Aorta (tissue), 5 donors: ENCODE results near the gene NXPE3. TPM values are rescaled to one million over a fixed set of nuclear protein-coding genes. Genes with fewer than 3 reads are reported as not detected.
A peak's percentile ranks its signal among the peaks of the same experiment; 100 is the strongest.

Source experiments
- ATAC-seq: fragments of 200-7000 bp; cut with Tn5 transposase; one replicate; pipeline ENCODE4 v1.9.1; 2022; ENCODE audit warnings: moderate library complexity; ENCODE audit not compliant: low FRiP score
- DNase-seq, 2 donors: peaks; one replicate each; pipeline ENCODE4 v3.0.0-alpha.2; 2020
- H3K27ac ChIP-seq, 2 donors: one replicate each; pipeline ENCODE4 v1.5.1; 2013; ENCODE audit warnings: low read length in 2 of 2, mild to moderate bottlenecking in 2 of 2, moderate library complexity in 2 of 2, control low read depth in 1 of 2, inconsistent platforms in 1 of 2, low read depth in 1 of 2
- H3K27me3 ChIP-seq, 2 donors: one replicate each; pipeline ENCODE4 v1.6.1; 2013; ENCODE audit warnings: control low read depth in 1 of 2, low read length in 1 of 2, mild to moderate bottlenecking in 1 of 2, moderate library complexity in 1 of 2; ENCODE audit not compliant: insufficient read depth in 2 of 2, control insufficient read depth in 1 of 2
- H3K36me3 ChIP-seq, 2 donors: one replicate each; pipeline ENCODE4 v1.6.1; 2013; ENCODE audit warnings: control low read depth in 1 of 2, low read length in 1 of 2, mild to moderate bottlenecking in 1 of 2; ENCODE audit not compliant: insufficient read depth in 2 of 2, control insufficient read depth in 1 of 2
- H3K4me1 ChIP-seq, 2 donors: one replicate each; pipeline ENCODE4 v1.6.1; 2013; ENCODE audit warnings: low read length in 2 of 2, control low read depth in 1 of 2, mild to moderate bottlenecking in 1 of 2, moderate library complexity in 1 of 2; ENCODE audit not compliant: insufficient read depth in 2 of 2, control insufficient read depth in 1 of 2
- H3K4me3 ChIP-seq, 2 donors: one replicate each; pipeline ENCODE4 v1.5.1; 2013; ENCODE audit warnings: low read length in 2 of 2, control low read depth in 1 of 2, mild to moderate bottlenecking in 1 of 2
- H3K9me3 ChIP-seq: one replicate; pipeline ENCODE4 v1.6.1; 2013; ENCODE audit warnings: mild to moderate bottlenecking, low read length; ENCODE audit not compliant: control insufficient read depth
- WGBS, 2 donors: extraction: QIAGEN DNeasy Blood & Tissue Kit; methylation state at CpG; one replicate each; pipeline ENCODE4 v1.1.7; 2013; 5-methylcytosine and 5-hydroxymethylcytosine counted together
- intact Hi-C, 2 donors: fragments of 100-400 bp; cut with DNase I; formaldehyde crosslinking; loops; one replicate each; pipeline versions ENCODE4 v1.14.2 to v1.15.0; 2022
- polyA plus RNA-seq, 2 donors: library from polyadenylated mRNA; stranded (reverse); fragments of 200-250 nt; gene quantifications; one replicate each; pipeline ENCODE4 v1.2.3, GENCODE V29; 2013
- total RNA-seq, 2 donors: library from RNA; stranded (reverse); fragmentation: NEBNext Ultra II Directional; extraction: Animal tissue kit (Norgen Biotek cat#: 25700); gene quantifications; one replicate each; pipeline ENCODE4 v1.2.1, GENCODE V29; 2021
- donor health status: healthy with polysubstance abuse.
- donor health status: Bipolar disorder and iron deficiency.
- donor health status: DM: no; HTN: no; CAD: no.
- donor health status: DM: no; HTN: no; CAD: no.
- donor health status: DM: yes; HTN: yes; CAD: no.

The NXPE3 gene
- total and polyA plus RNA-seq, 4 donors, result 6.4 to 27.2 (median 18.1) TPM

DNA sequence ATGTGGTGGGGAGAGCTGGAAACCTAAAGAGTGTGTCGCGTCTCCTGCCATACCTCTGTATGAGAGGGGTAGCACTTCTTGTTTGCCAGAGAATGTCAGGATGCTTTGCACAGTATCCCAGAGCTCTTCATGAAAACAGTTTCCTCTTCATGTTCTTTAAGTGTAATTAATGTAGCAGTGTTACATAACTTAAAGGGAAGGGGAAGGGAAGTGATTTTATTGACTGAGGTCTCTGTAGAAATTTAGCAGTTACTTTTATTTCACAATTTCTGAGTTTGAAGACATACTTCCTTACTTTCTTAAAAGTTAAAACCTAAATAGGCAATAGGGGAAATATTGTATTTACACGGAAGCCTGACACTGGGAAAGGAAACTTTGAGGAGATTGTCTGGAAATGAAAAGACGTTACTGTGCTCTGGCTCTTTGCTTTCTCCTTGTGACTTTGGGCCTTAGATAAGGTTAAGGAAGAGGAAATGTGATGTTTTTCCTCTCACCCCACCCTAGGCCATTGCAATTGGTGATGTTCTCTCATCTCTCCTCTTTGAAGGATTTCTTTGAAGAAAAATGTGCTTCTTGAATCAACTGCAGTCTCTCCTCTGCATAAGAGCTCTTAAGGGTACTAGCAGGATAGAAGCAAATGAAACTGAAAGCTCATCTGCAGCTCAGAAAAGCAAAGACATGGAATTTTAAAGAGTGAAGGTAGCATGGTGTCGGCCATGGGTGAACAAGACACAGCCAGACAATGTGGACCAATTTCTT, 6.0 kb downstream of the NXPE3 start:
- intact Hi-C loops, result loop anchor here in 1 of 2 donors (5.0 kb wide), 1 partner anchor 632 kb away; no protein-coding TSS in a partner anchor
- Histone ChIP-seq H3K9me3 (no peaks in the 10 kb centered on the region), H3K4me1 (peaks cover 0 to 4% of the 10 kb centered on the region in 2 donors), H3K27me3 (no peaks in the 10 kb centered on the region), H3K4me3 (no peak overlapping the region), H3K36me3 (peaks cover 13 to 21% of the 10 kb centered on the region in 2 donors), H3K27ac (no peak overlapping the region)
- ATAC-seq (no peak), DNase-seq (no peak)
- 90 to 92% methylated on average over 5 of the region's 5 CpGs for WGBS, 2 donors

DNA sequence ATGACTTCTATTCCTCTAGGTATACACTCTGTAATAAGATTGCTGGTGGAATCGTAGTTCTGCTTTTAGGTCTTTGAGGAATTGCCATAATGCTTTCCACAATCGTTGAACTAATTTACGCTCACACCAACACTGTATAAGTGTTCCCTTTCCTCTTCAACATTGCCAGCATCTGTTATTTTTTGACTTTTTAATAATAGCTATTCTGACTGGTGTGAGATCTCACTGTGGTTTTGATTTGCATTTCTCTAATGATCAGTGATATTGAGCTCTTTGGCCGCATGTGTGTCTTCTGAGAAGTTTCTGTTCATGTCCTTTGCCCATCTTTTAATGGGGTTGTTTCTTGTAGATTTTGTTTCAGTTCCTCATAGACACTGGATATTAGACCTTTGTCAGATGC, 12.8 kb downstream of the NXPE3 start:
- DNase-seq (no peak), ATAC-seq (no peak)
- Histone ChIP-seq H3K9me3 (no peaks in the 10 kb centered on the region), H3K4me3 (no peak overlapping the region), H3K4me1 (no peaks in the 10 kb centered on the region), H3K27me3 (no peaks in the 10 kb centered on the region), H3K36me3 (peaks cover 3% of the 10 kb centered on the region in 2 donors), H3K27ac (no peak overlapping the region)
- 94% methylated on average over 4 of the region's 4 CpGs for WGBS, 2 donors
- intact Hi-C loops, result no loop called here

DNA sequence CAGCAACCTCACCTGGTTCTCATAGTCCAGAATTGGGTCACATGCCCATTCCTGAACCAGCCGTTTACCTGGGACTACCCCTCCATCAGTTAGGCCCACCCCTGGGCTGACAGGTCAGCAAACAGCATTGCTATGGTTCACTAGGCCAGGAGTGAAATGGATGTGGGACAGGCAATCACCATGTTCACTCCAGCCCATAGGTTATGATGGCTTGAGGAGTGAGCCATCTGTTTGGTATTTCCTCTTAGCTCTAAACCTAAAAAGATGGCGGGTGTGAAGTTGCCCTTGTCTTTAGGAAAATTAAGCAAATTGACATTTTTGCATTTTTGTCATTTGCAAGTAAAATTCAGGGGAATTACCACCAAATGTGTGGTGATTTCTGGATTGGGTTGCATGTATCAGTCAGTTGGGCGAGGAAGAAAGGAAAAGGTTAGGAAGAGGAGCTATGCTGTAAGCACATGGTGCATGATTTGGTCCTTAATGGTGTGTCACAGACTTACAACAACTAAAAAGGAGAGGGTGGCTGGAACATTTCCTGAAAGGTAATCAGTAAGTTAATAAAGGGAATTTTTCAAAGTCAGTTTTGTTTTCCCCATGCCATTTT, 17.2 kb downstream of the NXPE3 start:
- Histone ChIP-seq H3K27me3 (no peaks in the 10 kb centered on the region), H3K36me3 (peaks cover 0 to 3% of the 10 kb centered on the region in 2 donors), H3K4me3 (no peak overlapping the region), H3K9me3 (no peaks in the 10 kb centered on the region), H3K27ac (no peak overlapping the region), H3K4me1 (no peaks in the 10 kb centered on the region)
- DNase-seq (no peak), ATAC-seq (no peak)
- intact Hi-C loops, result no loop called here
- WGBS, 2 donors, result 94% methylated on average over 3 of the region's 3 CpGs

DNA sequence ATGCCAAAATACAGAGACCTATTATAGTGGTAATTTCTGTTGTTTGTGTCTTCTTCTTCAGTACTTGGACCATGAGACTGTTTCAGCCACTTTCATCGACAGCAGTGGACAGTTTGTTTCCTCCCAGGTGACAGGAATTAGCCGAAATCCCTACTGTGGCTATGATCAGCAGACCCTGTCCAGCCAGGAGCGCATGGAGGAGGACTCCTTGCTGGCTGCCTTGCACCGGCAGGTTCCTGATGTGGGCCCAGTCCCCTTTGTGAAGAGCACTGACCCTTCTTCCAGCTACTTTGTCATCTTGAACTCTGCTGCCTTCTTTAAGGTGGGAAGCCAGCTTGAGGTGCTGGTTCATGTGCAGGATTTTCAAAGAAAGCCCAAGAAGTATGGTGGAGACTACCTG, 22.2 kb downstream of the NXPE3 start:
- 82 to 87% methylated on average over 4 of the region's 4 CpGs for WGBS, 2 donors
- Histone ChIP-seq H3K27me3 (no peaks in the 10 kb centered on the region), H3K4me1 (no peaks in the 10 kb centered on the region), H3K4me3 (no peak overlapping the region), H3K27ac (no peak overlapping the region), H3K9me3 (no peaks in the 10 kb centered on the region), H3K36me3 (no peaks in the 10 kb centered on the region)
- intact Hi-C loops, result no loop called here
- no peak for ATAC-seq
- DNase-seq, result no peak

DNA sequence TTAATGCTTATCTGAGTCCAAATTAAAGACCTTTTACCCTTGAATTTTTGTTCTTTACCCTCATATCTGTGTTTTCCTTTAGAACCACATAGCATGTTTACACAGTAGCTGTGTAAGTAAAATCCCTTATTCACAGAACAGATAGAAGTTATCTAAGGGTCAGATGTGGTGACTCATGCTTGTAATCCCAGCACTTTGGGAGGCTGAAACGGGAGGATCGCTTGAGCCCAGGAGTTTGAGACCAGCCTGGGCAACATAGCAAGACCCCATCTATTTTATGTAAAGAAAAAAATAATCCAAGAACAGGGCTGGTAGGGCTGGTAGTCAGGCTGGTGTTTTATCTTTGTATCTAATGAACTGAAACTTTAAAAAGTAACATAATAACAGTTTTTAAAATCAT, 23.2 kb downstream of the NXPE3 start:
- Histone ChIP-seq H3K9me3 (no peaks in the 10 kb centered on the region), H3K27me3 (no peaks in the 10 kb centered on the region), H3K36me3 (no peaks in the 10 kb centered on the region), H3K4me3 (no peak overlapping the region), H3K27ac (no peak overlapping the region), H3K4me1 (no peaks in the 10 kb centered on the region)
- no peak for DNase-seq
- WGBS, 2 donors, result 88 to 89% methylated on average over 2 of the region's 2 CpGs
- intact Hi-C loops, result loop anchor here in 1 of 2 donors (2.0 kb wide), 1 partner anchor 423 kb away; no protein-coding TSS in a partner anchor
- no peak for ATAC-seq

- Histone ChIP-seq H3K27ac (no peak overlapping the region), H3K9me3 (no peaks in the 10 kb centered on the region), H3K4me1 (no peaks in the 10 kb centered on the region), H3K36me3 (no peaks in the 10 kb centered on the region), H3K27me3 (no peaks in the 10 kb centered on the region), H3K4me3 (no peak overlapping the region)
- WGBS, 2 donors, result 77% methylated on average over 9 of the region's 9 CpGs
- intact Hi-C loops, result loop anchor here in 1 of 2 donors (2.0 kb wide), 1 partner anchor 422 kb away; no protein-coding TSS in a partner anchor
- no peak for DNase-seq
- peak; percentile 93 for ATAC-seq
Observed at GRCh38 chr3:101803173-101803782, 24.3 kb downstream of the NXPE3 start.

DNA sequence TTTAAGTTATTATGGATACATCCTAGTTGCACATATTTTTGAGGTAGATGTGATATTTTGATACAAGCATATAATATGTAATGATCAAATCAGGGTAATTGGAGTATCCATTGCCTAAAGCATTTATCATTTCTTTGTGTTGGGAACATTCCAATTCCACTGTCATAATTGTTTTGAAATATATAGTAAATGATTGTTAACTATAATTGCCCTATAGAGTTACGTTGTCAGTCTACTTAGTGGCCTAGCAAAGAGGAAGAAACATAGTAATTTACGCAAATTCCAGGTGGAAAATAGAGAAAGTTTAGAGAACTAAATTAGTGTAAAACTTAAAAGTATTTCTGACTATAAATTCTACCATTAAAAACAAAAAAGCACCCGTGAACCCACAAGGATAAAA, 24.9 kb downstream of the NXPE3 start:
- Histone ChIP-seq H3K27me3 (no peaks in the 10 kb centered on the region), H3K4me3 (no peak overlapping the region), H3K4me1 (no peaks in the 10 kb centered on the region), H3K36me3 (no peaks in the 10 kb centered on the region), H3K9me3 (no peaks in the 10 kb centered on the region), H3K27ac (no peak overlapping the region)
- ATAC-seq, result no peak
- DNase-seq, result no peak
- intact Hi-C loops, result loop anchor here in 1 of 2 donors (2.0 kb wide), 1 partner anchor 421 kb away; no protein-coding TSS in a partner anchor
- 84 to 91% methylated on average over 3 of the region's 3 CpGs for WGBS, 2 donors

GRCh38 chr3:101806491-101806890, 27.5 kb downstream of the NXPE3 start:
- intact Hi-C loops, result loop anchor here in 1 of 2 donors (5.0 kb wide), 1 partner anchor 726 kb away; no protein-coding TSS in a partner anchor
- H3K27ac ChIP-seq, result no peak overlapping the region
- H3K9me3 ChIP-seq, result no peaks in the 10 kb centered on the region
- DNase-seq (no peak), ATAC-seq (no peak)
- H3K4me1 ChIP-seq, result no peaks in the 10 kb centered on the region
- no peaks in the 10 kb centered on the region for H3K36me3 ChIP-seq
- 68 to 79% methylated on average over 1 of the region's 1 CpG for WGBS, 2 donors
- no peak overlapping the region for H3K4me3 ChIP-seq
- H3K27me3 ChIP-seq, result no peaks in the 10 kb centered on the region
